DOHH2 (cell line): ENCODE data around the gene MEX3C.

ENCODE experiments used
- H3F3A ChIP-seq: fragments of 200-600 bp; sonication (generic), shearing (Covaris generic); 2 replicates; pipeline ENCODE4 v1.6.0; 2016; ENCODE audit warnings: antibody characterized with exemption, mild to moderate bottlenecking; ENCODE audit not compliant: control insufficient read depth, insufficient read depth
- H3K27ac ChIP-seq: fragments of 200-600 bp; sonication (generic); 2 replicates; pipeline ENCODE4 v1.5.1; 2014; ENCODE audit warnings: low read depth, mild to moderate bottlenecking, low read length, moderate library complexity
- H3K27me3 ChIP-seq: fragments of 200-600 bp; sonication (generic); 2 replicates; pipeline ENCODE4 v1.6.1; 2014; ENCODE audit warnings: mild to moderate bottlenecking, low read length, mixed read lengths; ENCODE audit not compliant: control insufficient read depth
- H3K36me3 ChIP-seq: fragments of 200-600 bp; sonication (generic); 2 replicates; pipeline ENCODE4 v1.6.1; 2014; ENCODE audit warnings: mild to moderate bottlenecking, low read length, moderate library complexity, mixed read lengths; ENCODE audit not compliant: control insufficient read depth
- H3K4me1 ChIP-seq: fragments of 200-600 bp; sonication (generic); 2 replicates; pipeline ENCODE4 v1.6.1; 2014; ENCODE audit warnings: mild to moderate bottlenecking, low read length, mixed read lengths; ENCODE audit not compliant: control insufficient read depth
- H3K4me2 ChIP-seq: fragments of 200-600 bp; sonication (generic); 2 replicates; pipeline ENCODE4 v1.6.0; 2014; ENCODE audit warnings: mild to moderate bottlenecking, low read length, moderate library complexity
- H3K4me3 ChIP-seq: fragments of 200-600 bp; sonication (generic); 2 replicates; pipeline ENCODE4 v1.5.1; 2014; ENCODE audit warnings: mild to moderate bottlenecking, low read length, mixed read lengths
- H3K79me2 ChIP-seq: fragments of 200-600 bp; sonication (generic); 2 replicates; pipeline ENCODE4 v1.6.1; 2014; ENCODE audit warnings: mild to moderate bottlenecking, low read length, mixed read lengths; ENCODE audit not compliant: control insufficient read depth
- H3K9me2 ChIP-seq: fragments of 200-600 bp; sonication (generic); replicated peaks from 2 replicates; pipeline ENCODE4 v1.6.1; 2014; ENCODE audit warnings: mild to moderate bottlenecking, low read length, mixed read lengths; ENCODE audit not compliant: control insufficient read depth
- H3K9me3 ChIP-seq: fragments of 200-600 bp; sonication (generic); 2 replicates; pipeline ENCODE4 v1.6.1; 2014; ENCODE audit warnings: antibody characterized with exemption, low read length, mixed read lengths; ENCODE audit not compliant: control insufficient read depth, insufficient read depth
- H4K20me1 ChIP-seq: fragments of 200-600 bp; sonication (generic); 2 replicates; pipeline ENCODE4 v1.6.0; 2014; ENCODE audit warnings: low read depth, mild to moderate bottlenecking, antibody characterized with exemption, low read length, moderate library complexity; ENCODE audit not compliant: control insufficient read depth, insufficient read depth
- CTCF ChIP-seq: fragments of 200-600 bp; sonication (generic); IDR thresholded peaks from one replicate; pipeline ENCODE4 v1.5.1; 2014; ENCODE audit warnings: antibody characterized with exemption, mild to moderate bottlenecking, low read depth, low read length; ENCODE audit not compliant: poor library complexity, severe bottlenecking
- EZH2phosphoT487 ChIP-seq: fragments of 200-600 bp; sonication (generic); IDR thresholded peaks from 2 replicates; pipeline ENCODE4 v1.6.1; 2017; ENCODE audit warnings: borderline replicate concordance, mild to moderate bottlenecking, antibody characterized with exemption, low read length, moderate library complexity, mixed read lengths

The MEX3C gene

GRCh38 chr18:51128533-51128932, 68.9 kb downstream of the MEX3C start:
- Histone ChIP-seq H3K27ac (no peak overlapping the region), H3K9me3 (no peaks in the 10 kb centered on the region; the same call in 1 of the 2 replicates), H4K20me1 (no peaks in the 10 kb centered on the region), H3K4me3 (no peak overlapping the region), H3K4me1 (no peaks in the 10 kb centered on the region), H3F3A (peaks cover 11% of the 10 kb centered on the region), H3K27me3 (no peaks in the 10 kb centered on the region), H3K4me2 (no peak overlapping the region), H3K36me3 (no peaks in the 10 kb centered on the region), H3K9me2 (no peaks in the 10 kb centered on the region), H3K79me2 (no peaks in the 10 kb centered on the region)
- TF ChIP-seq CTCF (no peak), EZH2phosphoT487 (no peak)

- no peak overlapping the region for H3K4me2 ChIP-seq
- peaks cover 11% of the 10 kb centered on the region for H3F3A ChIP-seq
These were observed 69.8 kb downstream of the MEX3C start for GRCh38 chr18:51127664-51128063.

GRCh38 chr18:51125976-51126375, 71.5 kb downstream of the MEX3C start:
- Histone ChIP-seq H3K4me3 (no peak overlapping the region), H3K27me3 (no peaks in the 10 kb centered on the region), H3K4me2 (no peak overlapping the region), H3K4me1 (no peaks in the 10 kb centered on the region), H3F3A (peaks cover 7% of the 10 kb centered on the region), H3K36me3 (no peaks in the 10 kb centered on the region), H3K27ac (no peak overlapping the region), H3K79me2 (no peaks in the 10 kb centered on the region), H3K9me3 (no peaks in the 10 kb centered on the region; the same call in 1 of the 2 replicates), H4K20me1 (no peaks in the 10 kb centered on the region), H3K9me2 (no peaks in the 10 kb centered on the region)
- TF ChIP-seq EZH2phosphoT487 (no peak), CTCF (no peak)

More at GRCh38 chr18:51127664-51128063, 69.8 kb downstream of the MEX3C start:
- no peaks in the 10 kb centered on the region for H3K27me3 ChIP-seq
- H4K20me1 ChIP-seq = no peaks in the 10 kb centered on the region
- H3K79me2 ChIP-seq = no peaks in the 10 kb centered on the region
- H3K27ac ChIP-seq = no peak overlapping the region
- no peaks in the 10 kb centered on the region for H3K36me3 ChIP-seq
- TF ChIP-seq CTCF (no peak), EZH2phosphoT487 (no peak)
- H3K9me2 ChIP-seq = no peaks in the 10 kb centered on the region
- no peak overlapping the region for H3K4me3 ChIP-seq
- no peaks in the 10 kb centered on the region for H3K4me1 ChIP-seq
- H3K9me3 ChIP-seq = no peaks in the 10 kb centered on the region; the same call in 1 of the 2 replicates
